NCI-H128 (cell line): ENCODE results near the gene CACNA1I.

Experiments
- DNase-seq: peaks from one replicate; lab custom pipeline; 2025; ENCODE audit not compliant: unreplicated experiment; lab: John Stamatoyannopoulos, UW

CACNA1I gene

DNA sequence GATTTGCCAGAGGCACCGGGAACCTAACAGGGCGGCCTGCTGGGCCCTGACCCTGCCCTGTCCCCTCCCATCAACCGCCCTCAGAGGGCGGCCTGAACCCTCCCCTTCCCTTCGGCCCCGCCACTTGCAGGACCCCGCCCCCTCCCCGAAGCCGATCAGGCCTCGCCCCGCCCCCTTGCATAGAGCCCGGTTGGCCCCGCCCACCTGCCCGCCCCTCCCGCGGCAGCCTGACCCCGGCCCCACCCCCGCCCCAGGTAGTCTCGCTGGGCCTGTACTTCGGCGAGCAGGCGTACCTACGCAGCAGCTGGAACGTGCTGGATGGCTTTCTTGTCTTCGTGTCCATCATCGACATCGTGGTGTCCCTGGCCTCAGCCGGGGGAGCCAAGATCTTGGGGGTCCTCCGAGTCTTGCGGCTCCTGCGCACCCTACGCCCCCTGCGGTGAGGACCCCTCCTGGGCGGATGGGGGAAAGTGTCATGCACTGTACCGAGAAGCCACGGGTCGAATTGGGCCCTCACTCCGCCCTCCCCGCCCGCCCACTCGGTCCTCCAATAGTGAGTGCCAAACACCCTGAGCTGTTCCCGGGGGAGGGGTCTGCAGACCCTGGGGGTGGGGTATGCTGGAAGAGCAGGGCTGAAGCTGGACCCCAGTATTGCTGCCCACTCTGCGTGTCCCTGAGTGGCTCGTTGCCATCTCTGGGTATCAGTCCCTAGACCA is 94.1 kb downstream of the CACNA1I start:
- DNase-seq = no peak

DNA sequence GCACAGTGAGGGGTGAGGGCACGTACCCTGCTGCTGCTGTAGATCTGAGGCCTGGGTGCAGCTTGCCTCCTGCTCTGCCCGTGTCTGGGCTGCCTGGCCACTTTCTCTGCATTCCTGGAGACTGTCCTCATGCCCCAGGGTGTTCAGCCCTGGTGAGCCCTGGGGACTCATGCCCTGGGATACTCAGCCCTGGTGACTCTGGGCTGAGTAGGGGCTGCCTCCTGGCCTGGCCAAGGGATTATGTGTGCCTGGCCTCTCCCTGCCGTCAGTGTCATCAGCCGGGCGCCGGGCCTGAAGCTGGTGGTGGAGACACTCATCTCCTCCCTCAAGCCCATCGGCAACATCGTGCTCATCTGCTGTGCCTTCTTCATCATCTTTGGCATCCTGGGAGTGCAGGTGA is 94.7 kb downstream of the CACNA1I start:
- no peak for DNase-seq

DNA sequence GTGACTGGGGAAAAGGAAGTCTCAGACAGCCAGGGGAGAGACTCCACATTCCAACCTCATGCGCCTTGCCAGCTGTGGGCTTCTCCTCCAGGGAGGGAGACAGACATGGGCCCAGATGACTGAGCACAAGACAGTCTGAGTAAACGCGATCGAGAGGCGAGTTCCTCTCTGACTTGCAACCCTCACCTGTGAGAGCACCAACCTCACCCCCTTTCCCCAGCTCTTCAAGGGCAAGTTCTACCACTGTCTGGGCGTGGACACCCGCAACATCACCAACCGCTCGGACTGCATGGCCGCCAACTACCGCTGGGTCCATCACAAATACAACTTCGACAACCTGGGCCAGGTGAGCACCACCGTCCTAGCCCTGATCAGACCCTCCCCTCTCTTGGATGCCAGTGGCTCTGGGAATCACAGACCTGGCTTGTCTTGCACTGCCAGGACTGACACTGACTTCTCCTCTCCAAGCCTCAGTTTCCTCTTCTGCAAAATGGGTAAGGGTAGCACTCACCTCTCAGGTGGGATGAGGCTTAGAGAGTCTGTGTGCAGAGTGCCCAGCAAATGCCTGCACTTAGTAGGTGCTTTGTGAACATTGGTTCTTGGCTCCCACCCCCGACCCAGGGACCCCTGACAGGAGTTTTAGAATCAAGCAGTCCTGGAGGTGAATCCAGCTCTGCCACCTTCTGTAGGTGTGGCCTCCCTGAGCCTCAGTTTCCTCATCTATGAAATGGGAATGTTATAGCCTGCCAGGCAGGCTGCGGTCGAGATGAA is 95.3 kb downstream of the CACNA1I start:
- DNase-seq = no peak

DNA sequence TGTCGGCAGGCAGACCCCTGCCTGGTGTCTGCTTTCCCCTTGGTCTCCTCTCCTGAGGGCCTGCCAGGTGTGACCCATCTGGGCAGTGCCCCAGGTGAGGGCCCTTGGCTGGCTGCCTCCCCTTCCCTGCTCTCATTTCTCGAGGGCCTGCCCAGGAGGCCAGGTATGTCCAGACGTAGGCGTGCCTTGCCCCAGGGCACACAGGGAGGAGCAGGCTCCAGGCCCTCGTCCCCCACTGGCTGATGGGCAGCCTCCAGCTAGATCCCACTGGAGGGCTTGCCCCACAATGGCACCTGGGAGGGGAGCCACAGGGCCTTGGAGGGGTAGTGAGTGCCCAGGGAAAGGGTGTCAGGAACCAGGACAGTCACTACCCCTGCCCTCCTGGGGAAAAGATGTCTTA is 95.9 kb downstream of the CACNA1I start:
- DNase-seq = no peak

DNA sequence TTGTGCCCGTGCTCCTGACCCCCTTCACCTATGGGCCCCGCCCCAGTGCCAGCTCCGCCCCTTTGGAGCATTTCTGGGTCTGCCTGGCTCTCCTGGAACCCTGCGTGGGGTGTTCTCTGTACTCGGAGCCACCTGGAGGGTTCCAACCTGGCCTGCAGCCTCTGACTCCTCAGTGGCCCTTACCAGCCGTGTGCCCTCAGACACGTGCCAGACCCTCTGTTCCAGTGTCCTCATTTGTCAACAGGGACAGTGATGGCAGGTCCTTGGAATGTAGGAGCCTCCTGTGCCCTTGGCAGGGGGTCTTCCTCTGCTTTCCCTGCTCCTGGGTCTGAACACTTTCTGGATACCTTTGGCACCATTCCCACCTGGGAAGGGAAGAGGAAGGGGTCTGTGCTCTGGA is 96.4 kb downstream of the CACNA1I start:
- DNase-seq = no peak

DNA sequence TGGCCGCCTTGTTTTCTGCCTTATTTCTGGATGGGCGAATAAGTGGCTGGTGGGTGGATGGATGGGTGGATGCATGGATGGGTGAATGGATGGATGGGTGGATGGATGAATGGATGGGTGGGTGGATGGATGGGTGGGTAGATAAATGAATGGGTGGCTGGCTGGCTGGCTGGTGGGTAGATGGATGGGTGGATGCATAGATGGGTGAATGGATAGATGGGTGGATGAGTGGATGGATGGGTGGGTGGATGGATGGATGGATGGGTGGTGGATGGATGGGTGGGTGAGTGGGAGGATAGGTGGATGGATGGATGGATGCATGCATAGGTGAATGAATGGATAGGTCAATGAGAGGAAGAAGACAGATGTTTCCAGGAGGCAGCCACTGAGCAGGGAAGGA is 98.9 kb downstream of the CACNA1I start:
- no peak for DNase-seq

DNA sequence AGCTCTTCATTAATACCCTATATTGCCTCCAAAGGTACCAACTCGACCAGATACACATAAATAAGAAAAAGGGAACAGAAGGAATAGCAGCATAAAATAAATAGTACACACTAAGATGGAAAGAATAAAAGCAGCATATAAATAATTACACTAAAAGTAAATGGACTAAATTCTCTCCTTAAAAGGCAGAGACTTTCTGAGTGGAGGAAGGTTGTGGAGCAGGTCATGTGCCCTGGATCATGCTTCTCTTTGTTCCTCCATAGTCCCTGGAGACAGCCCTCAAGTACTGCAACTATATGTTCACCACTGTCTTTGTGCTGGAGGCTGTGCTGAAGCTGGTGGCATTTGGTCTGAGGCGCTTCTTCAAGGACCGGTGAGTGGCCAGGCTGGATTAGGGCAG is 101.4 kb downstream of the CACNA1I start:
- no peak for DNase-seq

DNA sequence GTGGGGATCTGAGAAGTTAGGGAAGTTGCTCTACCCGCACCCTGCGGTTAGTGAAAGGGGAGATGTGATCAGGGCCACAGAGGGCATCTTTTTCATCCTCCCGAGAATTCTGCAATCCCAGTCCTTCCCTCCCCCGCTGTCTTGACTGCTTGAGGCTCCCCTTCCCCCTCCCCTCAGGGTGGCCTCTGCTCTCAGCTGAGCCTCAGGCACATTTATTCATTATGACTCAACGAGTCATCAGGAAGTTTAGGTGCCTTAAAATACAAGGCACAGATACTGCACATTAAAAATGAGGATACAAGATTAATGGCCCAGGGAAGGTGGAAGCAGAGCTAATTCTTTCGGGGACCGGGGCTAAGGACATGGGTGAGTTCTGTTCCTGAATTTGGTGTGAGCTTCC is 104.0 kb downstream of the CACNA1I start:
- DNase-seq = no peak

GRCh38 chr22:39675947-39676346 is 105.4 kb downstream of the CACNA1I start:
- DNase-seq = no peak

DNA sequence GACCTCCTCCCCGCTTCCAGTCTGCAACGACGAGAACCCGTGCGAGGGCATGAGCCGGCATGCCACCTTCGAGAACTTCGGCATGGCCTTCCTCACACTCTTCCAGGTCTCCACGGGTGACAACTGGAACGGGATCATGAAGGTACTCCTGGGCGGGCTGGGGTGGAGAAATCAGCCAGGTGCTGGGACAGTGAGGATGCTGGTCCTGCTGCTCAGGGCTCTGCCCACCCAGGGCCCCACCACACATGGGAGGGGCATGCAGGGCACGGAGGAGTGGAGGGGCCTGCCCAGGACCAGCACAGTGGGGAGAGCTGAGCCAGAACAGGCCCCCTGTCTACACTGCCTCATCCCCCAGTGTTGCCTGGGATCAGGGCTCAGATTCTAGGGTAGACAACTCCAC is 107.4 kb downstream of the CACNA1I start:
- no peak for DNase-seq

- DNase-seq = no peak
Measured at GRCh38 chr22:39678862-39679490, 108.4 kb downstream of the CACNA1I start.

DNA sequence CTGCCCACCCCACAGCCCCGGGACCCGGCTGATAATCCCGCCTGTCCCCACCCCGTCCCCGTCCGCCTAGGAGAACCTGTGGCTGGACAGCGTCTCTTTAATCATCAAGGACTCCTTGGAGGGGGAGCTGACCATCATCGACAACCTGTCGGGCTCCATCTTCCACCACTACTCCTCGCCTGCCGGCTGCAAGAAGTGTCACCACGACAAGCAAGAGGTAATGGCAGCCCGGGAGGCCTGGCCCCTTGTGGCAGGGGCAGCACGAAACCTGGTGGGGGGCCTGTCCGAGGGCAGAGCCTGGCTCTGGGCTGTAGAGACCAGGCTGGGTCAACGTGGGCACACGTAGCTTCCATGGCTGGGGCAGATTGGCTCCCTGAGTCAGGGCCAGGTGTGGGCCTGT is 109.1 kb downstream of the CACNA1I start:
- no peak for DNase-seq

GRCh38 chr22:39680486-39680885 is 109.9 kb downstream of the CACNA1I start:
- no peak for DNase-seq

DNA sequence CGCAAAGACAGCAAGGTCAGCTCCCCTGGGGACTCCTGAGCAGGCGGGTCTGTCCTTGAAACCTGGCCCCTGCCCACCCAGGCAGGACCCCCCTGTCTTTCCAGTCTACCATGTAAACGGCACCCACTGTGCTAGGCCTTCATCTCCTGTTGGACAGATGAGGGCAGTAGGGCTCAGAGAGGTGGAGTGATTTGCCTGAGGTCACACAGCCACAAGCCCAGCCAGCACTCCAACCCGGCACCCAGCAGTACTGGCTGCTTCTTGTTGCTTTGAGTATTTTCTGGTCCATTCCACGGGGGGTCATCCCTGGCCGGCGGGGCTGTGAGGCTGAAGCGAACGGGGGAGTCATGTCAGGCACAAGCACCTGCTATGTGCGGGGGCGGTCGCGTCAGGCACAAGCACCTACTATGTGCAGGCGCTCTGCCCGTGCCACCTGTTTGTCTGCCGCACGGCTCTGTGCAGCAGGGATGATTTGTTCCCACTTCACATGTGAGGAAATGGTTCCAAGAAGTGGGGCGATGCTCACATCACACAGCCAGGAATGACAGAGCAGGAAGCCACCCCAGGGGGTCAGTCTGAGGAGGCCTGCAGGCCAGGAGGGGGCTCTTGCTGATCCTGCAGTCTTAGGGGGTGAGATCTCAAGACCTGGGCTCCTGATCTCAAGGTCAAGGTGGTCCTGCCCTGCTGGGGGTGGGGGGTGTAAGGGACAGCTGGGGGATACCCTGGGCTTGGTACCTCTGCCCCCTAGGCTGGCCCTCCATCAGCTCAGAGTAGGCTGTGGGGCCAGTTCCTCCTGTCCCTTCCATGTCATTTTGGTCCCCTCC is 110.7 kb downstream of the CACNA1I start:
- no peak for DNase-seq

DNA sequence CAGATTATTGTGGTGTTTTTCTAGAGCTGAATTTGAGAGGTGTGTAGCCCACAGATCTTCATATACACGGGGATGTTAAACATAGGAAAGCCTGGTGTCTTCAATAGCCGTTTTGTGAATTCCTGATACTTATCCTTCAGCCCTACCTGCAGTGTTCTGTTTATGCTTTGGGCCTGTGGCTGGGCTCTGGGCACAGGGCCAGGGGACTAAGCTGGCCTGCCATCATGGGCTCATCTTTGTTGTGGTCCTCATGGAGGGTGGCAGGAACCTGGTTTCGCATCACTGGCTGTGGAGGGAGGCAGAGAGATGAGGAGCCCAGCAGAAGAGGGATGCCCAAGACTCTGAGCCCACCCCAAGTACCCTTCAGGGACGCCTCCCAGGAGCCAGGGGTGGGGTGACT is 112.4 kb downstream of the CACNA1I start:
- DNase-seq = no peak

GRCh38 chr22:39683639-39684038 is 113.1 kb downstream of the CACNA1I start:
- DNase-seq = no peak

- no peak for DNase-seq
Measured at GRCh38 chr22:39684702-39685281, 114.2 kb downstream of the CACNA1I start.

DNA sequence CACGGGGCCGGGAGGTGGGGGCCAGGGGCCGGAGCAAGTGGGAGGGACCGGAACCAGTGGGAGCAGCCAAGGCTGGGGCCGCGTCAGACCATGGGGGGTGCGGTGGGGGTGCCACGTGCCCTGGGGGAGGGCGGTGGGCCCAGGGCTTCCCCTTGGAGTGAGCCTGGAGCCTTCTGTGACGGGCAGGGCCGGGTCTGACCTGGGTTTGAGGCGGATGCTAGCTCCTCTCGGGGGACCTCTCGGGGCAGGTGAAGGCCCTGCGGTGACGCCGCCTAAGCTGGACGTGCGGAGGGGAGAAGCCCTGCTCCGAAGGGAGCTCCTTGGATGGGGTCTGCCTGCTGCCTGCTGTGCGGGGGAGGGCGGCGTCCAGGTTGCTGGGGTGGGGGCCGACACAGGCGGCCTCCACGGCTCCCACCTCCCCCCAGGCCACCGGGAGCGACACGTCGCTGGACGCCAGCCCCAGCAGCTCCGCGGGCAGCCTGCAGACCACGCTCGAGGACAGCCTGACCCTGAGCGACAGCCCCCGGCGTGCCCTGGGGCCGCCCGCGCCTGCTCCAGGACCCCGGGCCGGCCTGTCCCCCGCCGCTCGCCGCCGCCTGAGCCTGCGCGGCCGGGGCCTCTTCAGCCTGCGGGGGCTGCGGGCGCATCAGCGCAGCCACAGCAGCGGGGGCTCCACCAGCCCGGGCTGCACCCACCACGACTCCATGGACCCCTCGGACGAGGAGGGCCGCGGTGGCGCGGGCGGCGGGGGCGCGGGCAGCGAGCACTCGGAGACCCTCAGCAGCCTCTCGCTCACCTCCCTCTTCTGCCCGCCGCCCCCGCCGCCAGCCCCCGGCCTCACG is 115.0 kb downstream of the CACNA1I start:
- DNase-seq = no peak

DNA sequence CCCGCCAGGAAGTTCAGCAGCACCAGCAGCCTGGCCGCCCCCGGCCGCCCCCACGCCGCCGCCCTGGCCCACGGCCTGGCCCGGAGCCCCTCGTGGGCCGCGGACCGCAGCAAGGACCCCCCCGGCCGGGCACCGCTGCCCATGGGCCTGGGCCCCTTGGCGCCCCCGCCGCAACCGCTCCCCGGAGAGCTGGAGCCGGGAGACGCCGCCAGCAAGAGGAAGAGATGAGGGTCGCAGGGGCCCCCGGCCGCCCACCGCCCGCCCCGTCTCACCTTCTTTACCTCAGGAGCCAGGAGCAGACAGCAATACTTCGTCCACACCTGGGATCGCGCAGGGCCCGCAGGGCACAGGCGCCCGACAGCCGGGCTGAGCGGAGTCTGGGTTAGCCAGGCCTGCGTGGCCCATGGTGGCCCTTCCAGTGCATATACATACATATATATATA is 115.6 kb downstream of the CACNA1I start:
- no peak for DNase-seq
